Endothelial cell of umbilical vein (primary cell): ENCODE measurements around the gene SESTD1. TPM values are rescaled to one million over a fixed set of nuclear protein-coding genes. Genes with fewer than 3 reads are reported as not detected.

Source experiments
- BruUV-seq: library from RNA; stranded (reverse); fragments of 400-500 nt; replicated peaks from 2 replicates; lab custom pipeline; 2021; lab: Mats Ljungman, UMichigan
- CTCF ChIA-PET: fragments of 300-600, 350-600 bp; sonication (Branson Sonifier 250); formaldehyde crosslinking; loops from one replicate; lab custom pipeline; 2021; ENCODE audit warnings: antibody characterized with exemption, inconsistent platforms; lab: Charles Lee
- POLR2A ChIA-PET: fragments of 300-600, 350-600 bp; sonication (Branson Sonifier 250); formaldehyde crosslinking; loops from one replicate; lab custom pipeline; 2021; ENCODE audit warnings: antibody characterized with exemption, inconsistent platforms; lab: Charles Lee
- DNase-seq: peaks from one replicate; pipeline ENCODE4 v3.0.0-alpha.2; 2011; ENCODE audit warnings: low read depth, low spot score
- FAIRE-seq: peaks from 2 replicates; lab custom pipeline; 2011; peaks lifted over from hg19 to GRCh38; lab: Jason Lieb, UNC
- H2AFZ ChIP-seq: 2 replicates; pipeline ENCODE4 v1.6.0; 2012; ENCODE audit warnings: low read depth, low read length, control low read depth, inconsistent platforms
- H3K27ac ChIP-seq: 2 replicates; pipeline ENCODE4 v1.5.1; 2011; ENCODE audit warnings: low read depth, mild to moderate bottlenecking, control low read depth, low read length, moderate library complexity; ENCODE audit not compliant: insufficient read depth
- H3K27me3 ChIP-seq, 2 experiments: 2 replicates each; pipeline versions ENCODE4 v1.6.0 to v1.6.1; 2011; ENCODE audit warnings: low read length in 2 of 2, mixed read lengths in 1 of 2; ENCODE audit not compliant: control insufficient read depth in 2 of 2, insufficient read depth in 2 of 2
- H3K36me3 ChIP-seq, 2 experiments: 2 replicates in 1 of 2; 3 replicates in 1 of 2; pipeline ENCODE4 v1.5.1; 2011; ENCODE audit warnings: low read length in 2 of 2, mild to moderate bottlenecking in 1 of 2, moderate library complexity in 1 of 2; ENCODE audit not compliant: control insufficient read depth in 2 of 2, insufficient read depth in 2 of 2; ENCODE audit errors: extremely low read depth in 1 of 2
- H3K4me1 ChIP-seq: 3 replicates; pipeline ENCODE4 v1.5.1; 2011; ENCODE audit warnings: mild to moderate bottlenecking, low read length; ENCODE audit not compliant: control insufficient read depth, insufficient read depth; ENCODE audit errors: extremely low read depth
- H3K4me2 ChIP-seq: 2 replicates; pipeline ENCODE4 v1.6.1; 2011; ENCODE audit warnings: low read length, control low read depth, mixed read lengths; ENCODE audit not compliant: insufficient read depth
- H3K4me3 ChIP-seq, 3 experiments: fragments of 200-600 bp in 1 of 3; sonication (generic), shearing (Covaris generic) in 1 of 3; replicated peaks in 1 of 3; 2 replicates each; pipeline ENCODE4 v1.5.1; 2011 to 2016; ENCODE audit warnings: control low read depth in 3 of 3, low read length in 3 of 3, mild to moderate bottlenecking in 2 of 3, inconsistent platforms in 1 of 3, low read depth in 1 of 3, moderate library complexity in 1 of 3; ENCODE audit not compliant: insufficient read depth in 1 of 3
- H3K79me2 ChIP-seq: 2 replicates; pipeline ENCODE4 v1.6.0; 2012; ENCODE audit warnings: low read length, inconsistent platforms; ENCODE audit not compliant: control insufficient read depth, insufficient read depth
- H3K9ac ChIP-seq: replicated peaks from 2 replicates; pipeline ENCODE3; 2011; ENCODE audit warnings: low read length, control low read depth; ENCODE audit not compliant: insufficient read depth; ENCODE audit errors: extremely low read depth
- H3K9me1 ChIP-seq: replicated peaks from 3 replicates; pipeline ENCODE4 v1.6.0; 2011; ENCODE audit warnings: mild to moderate bottlenecking, low read length; ENCODE audit not compliant: control insufficient read depth, insufficient read depth; ENCODE audit errors: extremely low read depth
- H3K9me3 ChIP-seq: replicated peaks from 2 replicates; pipeline ENCODE4 v1.5.1; 2012; ENCODE audit warnings: low read length, inconsistent platforms; ENCODE audit not compliant: control insufficient read depth, insufficient read depth
- H4K20me1 ChIP-seq: replicated peaks from 2 replicates; pipeline ENCODE3; 2011; ENCODE audit warnings: mild to moderate bottlenecking, low read length; ENCODE audit not compliant: control insufficient read depth, insufficient read depth; ENCODE audit errors: extremely low read depth
- EZH2 ChIP-seq: IDR thresholded peaks from 2 replicates; pipeline ENCODE4 v1.6.1; 2012; ENCODE audit warnings: borderline replicate concordance, low read depth, mild to moderate bottlenecking, moderate library complexity, low read length, inconsistent platforms; ENCODE audit not compliant: severe bottlenecking
- FOS ChIP-seq: IDR thresholded peaks from 2 replicates; pipeline ENCODE4 v1.6.1; 2011; ENCODE audit warnings: mild to moderate bottlenecking, low read length, moderate library complexity, borderline replicate concordance; ENCODE audit not compliant: insufficient read depth
- GATA2 ChIP-seq: IDR thresholded peaks from 2 replicates; pipeline ENCODE4 v1.7.0; 2011; ENCODE audit warnings: low read depth, mild to moderate bottlenecking, moderate library complexity, mixed read lengths, low read length; ENCODE audit not compliant: insufficient read length, insufficient read depth
- JUN ChIP-seq: IDR thresholded peaks from 2 replicates; pipeline ENCODE4 v1.6.1; 2011; ENCODE audit warnings: borderline replicate concordance, low read depth; ENCODE audit not compliant: insufficient read length, insufficient read depth
- MYC ChIP-seq: IDR thresholded peaks from one replicate; pipeline ENCODE4 v1.6.1; 2011; ENCODE audit warnings: mild to moderate bottlenecking, low read depth, low read length
- POLR2A ChIP-seq: IDR thresholded peaks from 2 replicates; pipeline ENCODE4 v1.6.1; 2012; ENCODE audit warnings: low read depth, mild to moderate bottlenecking, control low read depth, low read length
- POLR2AphosphoS5 ChIP-seq: IDR thresholded peaks from 2 replicates; pipeline ENCODE4 v1.6.1; 2012; ENCODE audit warnings: low read depth, mild to moderate bottlenecking, control low read depth, low read length, moderate library complexity; ENCODE audit not compliant: insufficient read depth
- dilution Hi-C: fragments of 300-500 bp; cut with MboI; formaldehyde crosslinking; loops from one replicate; pipeline ENCODE4 v1.15.0; 2019; ENCODE audit warnings: low sequenced_read_pairs; ENCODE audit not compliant: extremely low pct_ligation_motif_present
- intact Hi-C: fragments of 100-400 bp; cut with micrococcal nuclease; formaldehyde crosslinking; loops from one replicate; pipeline ENCODE4 v1.10.0; 2022
- polyA plus RNA-seq, 4 experiments: library from polyadenylated mRNA; depleted of rRNA in 3 of 4; stranded (reverse) in 3 of 4; unstranded in 1 of 4; fragments of >200 nt; gene quantifications; 2 replicates each; pipeline versions ENCODE4 v1.2.1 to v1.2.3, GENCODE V29; 2011 to 2012; ENCODE audit warnings: missing spikeins in 1 of 4
- total RNA-seq: library from RNA; stranded (reverse); gene quantifications from 2 replicates; pipeline ENCODE4 v1.2.3, GENCODE V29; 2021
- TF ChIP-seq, protein P1 (sequence below): IDR thresholded peaks from 2 replicates; pipeline ENCODE4 v1.6.1; 2011; ENCODE audit not compliant: insufficient read depth, insufficient read length
- TF ChIP-seq, protein P2 (sequence below), 2 donors: IDR thresholded peaks; 1 replicate in 1 of 2; 2 replicates in 1 of 2; pipeline ENCODE4 v1.5.1; 2011; ENCODE audit warnings: low read length in 2 of 2, mild to moderate bottlenecking in 2 of 2, moderate library complexity in 2 of 2, control low read depth in 1 of 2, inconsistent platforms in 1 of 2, low read depth in 1 of 2; ENCODE audit not compliant: insufficient read depth in 1 of 2; ENCODE audit errors: extremely low read depth in 1 of 2

The SESTD1 gene
- total and polyA plus RNA-seq, 2 donors (not counting 3 experiments of a cell fraction or from before 2014, with no cell fraction given): 9.8 to 72.4 TPM

DNA sequence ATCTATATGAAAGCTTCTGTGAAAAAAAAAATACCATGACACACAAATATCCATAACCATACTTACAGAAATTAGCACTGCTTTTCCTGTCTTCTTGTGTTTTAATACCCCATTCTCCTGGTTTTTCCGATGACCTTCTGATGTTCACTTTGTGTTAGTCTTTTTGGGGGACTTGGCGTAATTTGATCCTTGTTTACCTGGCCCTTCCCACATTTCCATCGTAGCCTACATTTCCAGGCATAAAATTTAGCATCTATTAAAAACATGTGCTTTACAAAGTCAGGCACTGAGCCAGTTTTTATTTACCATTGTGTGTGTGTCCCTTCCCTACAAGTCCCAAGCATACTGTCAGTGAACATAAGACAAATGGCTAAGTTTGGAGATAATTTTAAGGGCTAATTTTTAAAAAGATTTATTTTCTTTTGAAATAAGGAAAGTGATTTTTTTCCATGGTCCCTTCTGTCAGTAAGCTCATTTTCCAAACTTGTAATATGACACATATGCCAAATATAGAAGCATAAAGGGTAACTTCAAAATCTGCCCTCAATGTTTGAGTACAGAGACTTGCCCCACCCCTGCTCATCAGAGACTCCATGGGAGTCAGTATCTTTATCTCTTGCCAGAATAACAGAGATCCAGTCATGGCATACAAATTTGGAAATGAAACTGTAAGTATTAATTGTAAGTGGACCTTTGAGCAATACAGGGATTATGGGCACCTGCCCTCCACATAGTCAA, 27.3 kb downstream of the SESTD1 start:
- intact Hi-C loops: loop anchor here (10.0 kb wide), 1 partner anchor 227 kb away; no protein-coding TSS in a partner anchor
- DNase-seq: no peak
- Histone ChIP-seq H3K4me2 (no peak overlapping the region), H3K4me3 (no peak overlapping the region), H3K79me2 (peaks cover 78% of the 10 kb centered on the region), H3K36me3 (no peaks in the 10 kb centered on the region), H3K9me1 (peaks cover 2% of the 10 kb centered on the region), H4K20me1 (peaks cover 5% of the 10 kb centered on the region), H3K27me3 (no peaks in the 10 kb centered on the region), H3K4me1 (peaks cover 23% of the 10 kb centered on the region), H3K9me3 (no peaks in the 10 kb centered on the region), H2AFZ (no peak overlapping the region), H3K27ac (no peak overlapping the region), H3K9ac (no peak overlapping the region)
- no TSS peak for BruUV-seq
- dilution Hi-C loops: no loop called here
- ChIA-PET CTCF (no interaction called here), POLR2A (no interaction called here)
- no peak for FAIRE-seq
- TF ChIP-seq, protein P1, sequence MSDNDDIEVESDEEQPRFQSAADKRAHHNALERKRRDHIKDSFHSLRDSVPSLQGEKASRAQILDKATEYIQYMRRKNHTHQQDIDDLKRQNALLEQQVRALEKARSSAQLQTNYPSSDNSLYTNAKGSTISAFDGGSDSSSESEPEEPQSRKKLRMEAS: no peak
- no peak for TF ChIP-seq EZH2
- TF ChIP-seq GATA2: no peak
- TF ChIP-seq, protein P2, sequence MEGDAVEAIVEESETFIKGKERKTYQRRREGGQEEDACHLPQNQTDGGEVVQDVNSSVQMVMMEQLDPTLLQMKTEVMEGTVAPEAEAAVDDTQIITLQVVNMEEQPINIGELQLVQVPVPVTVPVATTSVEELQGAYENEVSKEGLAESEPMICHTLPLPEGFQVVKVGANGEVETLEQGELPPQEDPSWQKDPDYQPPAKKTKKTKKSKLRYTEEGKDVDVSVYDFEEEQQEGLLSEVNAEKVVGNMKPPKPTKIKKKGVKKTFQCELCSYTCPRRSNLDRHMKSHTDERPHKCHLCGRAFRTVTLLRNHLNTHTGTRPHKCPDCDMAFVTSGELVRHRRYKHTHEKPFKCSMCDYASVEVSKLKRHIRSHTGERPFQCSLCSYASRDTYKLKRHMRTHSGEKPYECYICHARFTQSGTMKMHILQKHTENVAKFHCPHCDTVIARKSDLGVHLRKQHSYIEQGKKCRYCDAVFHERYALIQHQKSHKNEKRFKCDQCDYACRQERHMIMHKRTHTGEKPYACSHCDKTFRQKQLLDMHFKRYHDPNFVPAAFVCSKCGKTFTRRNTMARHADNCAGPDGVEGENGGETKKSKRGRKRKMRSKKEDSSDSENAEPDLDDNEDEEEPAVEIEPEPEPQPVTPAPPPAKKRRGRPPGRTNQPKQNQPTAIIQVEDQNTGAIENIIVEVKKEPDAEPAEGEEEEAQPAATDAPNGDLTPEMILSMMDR (IDR thresholded peaks at IDR 0.05; ENCODE audit: extremely low read depth in 1 of 2, insufficient read depth in 1 of 2, low read depth in 1 of 2, low read length in 2 of 2): no peak
- TF ChIP-seq JUN: no peak
- TF ChIP-seq POLR2A: no peak
- TF ChIP-seq POLR2AphosphoS5: no peak
- no peak for TF ChIP-seq FOS
- TF ChIP-seq MYC: no peak
